Astrocyte (in vitro differentiated cells and primary cell): ENCODE measurements around the gene MPEG1.

Source experiments
- CTCF ChIP-seq: IDR thresholded peaks from 2 replicates; pipeline ENCODE4 v1.5.1; 2011; ENCODE audit warnings: low read depth, mild to moderate bottlenecking, inconsistent platforms, low read length, moderate library complexity; ENCODE audit not compliant: insufficient read depth
- EZH2 ChIP-seq: IDR thresholded peaks from 2 replicates; pipeline ENCODE4 v1.6.1; 2012; ENCODE audit warnings: mild to moderate bottlenecking, low read length, inconsistent platforms; ENCODE audit not compliant: insufficient read depth

GRCh38 chr11:59205648-59206047, 7.1 kb downstream of the MPEG1 start:
- TF ChIP-seq CTCF (no peak), EZH2 (no peak)
